Measurements from ENCODE around the gene RASA3.

RASA3 gene

GRCh38 chr13:114015111-114015968, 117.1 kb downstream of the RASA3 start:
- peak; percentile 31 to 65 for DNase-seq

- DNase-seq: no peak
Observed at GRCh38 chr13:114013952-114014629, 118.3 kb downstream of the RASA3 start.

- DNase-seq: no peak
Observed at GRCh38 chr13:114013336-114013735, 119.1 kb downstream of the RASA3 start.

- no peak for DNase-seq
Observed at GRCh38 chr13:114012921-114013320, 119.5 kb downstream of the RASA3 start.

- DNase-seq: no peak
Observed at GRCh38 chr13:114012141-114012540, 120.3 kb downstream of the RASA3 start.

- no peak for DNase-seq
Observed at GRCh38 chr13:114011226-114011625, 121.2 kb downstream of the RASA3 start.

- DNase-seq: no peak
Observed at GRCh38 chr13:114010401-114011101, 121.9 kb downstream of the RASA3 start.

- no peak for DNase-seq
Observed at GRCh38 chr13:114009590-114010400, 122.6 kb downstream of the RASA3 start.

GRCh38 chr13:114008964-114009589, 123.3 kb downstream of the RASA3 start:
- no peak for DNase-seq

GRCh38 chr13:114007566-114007965, 124.9 kb downstream of the RASA3 start:
- DNase-seq: no peak

- no peak for DNase-seq
Observed at GRCh38 chr13:114005206-114005724, 127.2 kb downstream of the RASA3 start.

GRCh38 chr13:114004420-114005205, 127.8 kb downstream of the RASA3 start:
- no peak for DNase-seq

- no peak for DNase-seq
Observed at GRCh38 chr13:114002771-114003321, 129.6 kb downstream of the RASA3 start.

- no peak for DNase-seq
Observed at GRCh38 chr13:114002009-114002544, 130.3 kb downstream of the RASA3 start.

GRCh38 chr13:114001331-114002008, 131.0 kb downstream of the RASA3 start:
- no peak for DNase-seq

- DNase-seq: no peak
Observed at GRCh38 chr13:114000151-114001040, 132.0 kb downstream of the RASA3 start.

- no peak for DNase-seq
Observed at GRCh38 chr13:113999618-113999910, 132.9 kb downstream of the RASA3 start.

- no peak for DNase-seq
Observed at GRCh38 chr13:113998781-113999617, 133.4 kb downstream of the RASA3 start.
